GM12801 (cell line): ENCODE results near the gene SLC22A9.

Source experiments
- TF ChIP-seq, protein P1 (sequence below): IDR thresholded peaks from one replicate; pipeline ENCODE4 v1.5.1; 2011; ENCODE audit warnings: control low read depth; ENCODE audit not compliant: insufficient read length; ENCODE audit errors: extremely low read depth

SLC22A9 gene

GRCh38 chr11:63371396-63371795 is 1.8 kb downstream of the SLC22A9 start:
- TF ChIP-seq, protein P1, sequence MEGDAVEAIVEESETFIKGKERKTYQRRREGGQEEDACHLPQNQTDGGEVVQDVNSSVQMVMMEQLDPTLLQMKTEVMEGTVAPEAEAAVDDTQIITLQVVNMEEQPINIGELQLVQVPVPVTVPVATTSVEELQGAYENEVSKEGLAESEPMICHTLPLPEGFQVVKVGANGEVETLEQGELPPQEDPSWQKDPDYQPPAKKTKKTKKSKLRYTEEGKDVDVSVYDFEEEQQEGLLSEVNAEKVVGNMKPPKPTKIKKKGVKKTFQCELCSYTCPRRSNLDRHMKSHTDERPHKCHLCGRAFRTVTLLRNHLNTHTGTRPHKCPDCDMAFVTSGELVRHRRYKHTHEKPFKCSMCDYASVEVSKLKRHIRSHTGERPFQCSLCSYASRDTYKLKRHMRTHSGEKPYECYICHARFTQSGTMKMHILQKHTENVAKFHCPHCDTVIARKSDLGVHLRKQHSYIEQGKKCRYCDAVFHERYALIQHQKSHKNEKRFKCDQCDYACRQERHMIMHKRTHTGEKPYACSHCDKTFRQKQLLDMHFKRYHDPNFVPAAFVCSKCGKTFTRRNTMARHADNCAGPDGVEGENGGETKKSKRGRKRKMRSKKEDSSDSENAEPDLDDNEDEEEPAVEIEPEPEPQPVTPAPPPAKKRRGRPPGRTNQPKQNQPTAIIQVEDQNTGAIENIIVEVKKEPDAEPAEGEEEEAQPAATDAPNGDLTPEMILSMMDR: no peak

GRCh38 chr11:63375434-63375833 is 5.8 kb downstream of the SLC22A9 start:
- TF ChIP-seq, protein P1: no peak

- TF ChIP-seq, protein P1: no peak
Measured at GRCh38 chr11:63380130-63380529, 10.5 kb downstream of the SLC22A9 start.

GRCh38 chr11:63395697-63396096 is 26.1 kb downstream of the SLC22A9 start:
- TF ChIP-seq, protein P1: no peak

- TF ChIP-seq, protein P1: no peak
Measured at GRCh38 chr11:63404161-63404935, 34.8 kb downstream of the SLC22A9 start.

DNA sequence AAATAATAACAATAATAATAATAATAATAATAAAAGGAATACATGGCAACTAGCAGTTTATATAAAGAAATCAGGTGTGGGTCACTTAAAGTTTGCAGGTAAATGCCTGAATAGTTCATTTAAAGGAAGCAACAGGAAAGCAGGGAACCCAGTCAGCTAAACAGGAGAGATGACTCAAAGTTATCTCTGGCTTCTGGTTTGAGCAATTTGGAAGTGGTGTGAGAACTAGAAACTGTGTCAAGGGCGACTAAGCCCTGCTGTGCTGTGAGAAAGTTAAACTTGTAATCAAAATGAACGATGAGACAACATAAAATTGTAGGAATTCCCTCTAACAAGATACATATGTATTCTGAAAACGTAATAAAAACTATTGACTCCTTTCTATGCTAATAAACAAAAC is 35.5 kb downstream of the SLC22A9 start:
- TF ChIP-seq, protein P1: no peak

- TF ChIP-seq, protein P1: no peak
Measured at GRCh38 chr11:63406458-63406857, 36.9 kb downstream of the SLC22A9 start.
